ENCODE data around the gene HSPA1A. TPM values are rescaled to one million over a fixed set of nuclear protein-coding genes. Genes with fewer than 3 reads are reported as not detected.

Gene HSPA1A
- total RNA-seq, 1 donor from 2014 or later: 271 TPM

DNA sequence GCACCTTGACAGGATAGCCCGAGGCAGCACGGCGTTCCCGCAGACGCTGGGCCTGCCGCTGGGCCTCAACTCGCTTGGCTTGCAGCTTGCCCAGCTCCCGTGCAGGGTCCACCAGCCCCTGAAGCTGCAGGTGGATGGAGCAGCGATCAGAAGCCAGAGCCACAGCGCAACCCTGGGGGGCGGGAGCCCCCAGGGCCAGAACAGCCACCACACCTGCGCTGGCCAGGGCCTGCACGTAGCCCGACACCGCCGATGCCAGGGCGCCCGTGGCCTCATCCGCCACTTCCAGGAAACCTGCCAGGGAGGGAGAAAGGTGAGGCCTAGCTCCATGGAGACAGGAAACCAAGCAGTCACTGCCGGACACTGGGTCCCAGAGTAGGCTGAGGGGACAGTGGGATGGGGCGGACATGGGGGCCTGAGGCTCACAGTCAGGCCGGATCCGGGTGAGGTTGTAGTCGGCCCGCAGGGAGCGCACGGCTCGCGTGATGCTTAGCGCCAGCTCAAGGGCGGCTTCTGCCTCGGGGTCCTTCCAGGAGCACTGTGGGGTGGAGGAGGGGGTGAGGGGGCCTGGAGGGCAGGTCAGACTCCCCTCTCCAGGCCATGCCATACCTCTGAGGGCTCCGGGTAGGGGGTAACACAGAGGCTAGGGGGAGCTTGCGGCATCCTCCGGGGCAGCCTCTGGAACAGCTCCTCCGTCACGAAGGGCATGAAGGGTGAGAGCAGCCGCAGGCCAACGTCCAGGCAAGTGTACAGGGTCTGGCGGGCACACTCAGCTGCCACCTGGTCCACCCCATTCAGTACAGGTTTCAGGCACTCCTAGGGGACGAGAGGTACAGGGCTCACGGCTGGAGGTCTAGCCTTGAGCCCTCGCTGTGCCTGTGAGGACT lies 36.1 kb upstream of the HSPA1A start:
- H3K4me1 ChIP-seq: peaks cover 15% of the 10 kb centered on the region
- DNase-seq: no peak
- H3K4me3 ChIP-seq: no peak overlapping the region
- TF ChIP-seq, protein P1, sequence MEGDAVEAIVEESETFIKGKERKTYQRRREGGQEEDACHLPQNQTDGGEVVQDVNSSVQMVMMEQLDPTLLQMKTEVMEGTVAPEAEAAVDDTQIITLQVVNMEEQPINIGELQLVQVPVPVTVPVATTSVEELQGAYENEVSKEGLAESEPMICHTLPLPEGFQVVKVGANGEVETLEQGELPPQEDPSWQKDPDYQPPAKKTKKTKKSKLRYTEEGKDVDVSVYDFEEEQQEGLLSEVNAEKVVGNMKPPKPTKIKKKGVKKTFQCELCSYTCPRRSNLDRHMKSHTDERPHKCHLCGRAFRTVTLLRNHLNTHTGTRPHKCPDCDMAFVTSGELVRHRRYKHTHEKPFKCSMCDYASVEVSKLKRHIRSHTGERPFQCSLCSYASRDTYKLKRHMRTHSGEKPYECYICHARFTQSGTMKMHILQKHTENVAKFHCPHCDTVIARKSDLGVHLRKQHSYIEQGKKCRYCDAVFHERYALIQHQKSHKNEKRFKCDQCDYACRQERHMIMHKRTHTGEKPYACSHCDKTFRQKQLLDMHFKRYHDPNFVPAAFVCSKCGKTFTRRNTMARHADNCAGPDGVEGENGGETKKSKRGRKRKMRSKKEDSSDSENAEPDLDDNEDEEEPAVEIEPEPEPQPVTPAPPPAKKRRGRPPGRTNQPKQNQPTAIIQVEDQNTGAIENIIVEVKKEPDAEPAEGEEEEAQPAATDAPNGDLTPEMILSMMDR (IDR thresholded peaks at IDR 0.05; ENCODE audit: borderline replicate concordance): no peak
- intact Hi-C loops (cut with micrococcal nuclease): no loop called here
- H3K9me3 ChIP-seq (replicated peaks): no peaks in the 10 kb centered on the region
- no peak overlapping the region for H3K27ac ChIP-seq (replicated peaks)
- H3K27me3 ChIP-seq (ENCODE audit: low read depth): no peaks in the 10 kb centered on the region
- H3K36me3 ChIP-seq: peaks cover 58% of the 10 kb centered on the region

DNA sequence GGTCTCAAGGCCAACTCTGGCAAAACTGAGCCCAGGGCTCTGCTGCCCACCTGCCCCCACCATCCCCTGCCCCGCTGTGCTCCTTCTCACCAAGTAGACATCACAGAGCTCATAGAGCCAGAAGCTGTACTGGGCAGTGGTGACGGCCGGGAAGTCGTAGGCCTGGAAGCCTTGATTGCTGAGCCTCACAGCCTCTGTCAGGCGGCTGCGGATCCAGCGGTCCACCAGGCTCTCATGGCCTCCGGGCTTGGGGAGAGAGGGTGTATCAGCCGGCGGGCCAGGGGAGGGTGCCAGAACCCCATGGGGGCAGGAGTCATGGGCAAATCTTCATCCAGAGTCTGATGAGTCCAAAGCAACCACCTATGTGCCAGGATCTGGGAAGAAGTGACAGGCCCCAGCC lies 35.4 kb upstream of the HSPA1A start:
- intact Hi-C loops (cut with micrococcal nuclease): no loop called here
- TF ChIP-seq, protein P1 (IDR thresholded peaks at IDR 0.05; ENCODE audit: borderline replicate concordance): no peak
- Histone ChIP-seq H3K27me3 (ENCODE audit: low read depth) (no peaks in the 10 kb centered on the region), H3K36me3 (peaks cover 64% of the 10 kb centered on the region), H3K27ac (replicated peaks) (no peak overlapping the region), H3K4me1 (peaks cover 15% of the 10 kb centered on the region), H3K9me3 (replicated peaks) (no peaks in the 10 kb centered on the region), H3K4me3 (no peak overlapping the region)
- no peak for DNase-seq

DNA sequence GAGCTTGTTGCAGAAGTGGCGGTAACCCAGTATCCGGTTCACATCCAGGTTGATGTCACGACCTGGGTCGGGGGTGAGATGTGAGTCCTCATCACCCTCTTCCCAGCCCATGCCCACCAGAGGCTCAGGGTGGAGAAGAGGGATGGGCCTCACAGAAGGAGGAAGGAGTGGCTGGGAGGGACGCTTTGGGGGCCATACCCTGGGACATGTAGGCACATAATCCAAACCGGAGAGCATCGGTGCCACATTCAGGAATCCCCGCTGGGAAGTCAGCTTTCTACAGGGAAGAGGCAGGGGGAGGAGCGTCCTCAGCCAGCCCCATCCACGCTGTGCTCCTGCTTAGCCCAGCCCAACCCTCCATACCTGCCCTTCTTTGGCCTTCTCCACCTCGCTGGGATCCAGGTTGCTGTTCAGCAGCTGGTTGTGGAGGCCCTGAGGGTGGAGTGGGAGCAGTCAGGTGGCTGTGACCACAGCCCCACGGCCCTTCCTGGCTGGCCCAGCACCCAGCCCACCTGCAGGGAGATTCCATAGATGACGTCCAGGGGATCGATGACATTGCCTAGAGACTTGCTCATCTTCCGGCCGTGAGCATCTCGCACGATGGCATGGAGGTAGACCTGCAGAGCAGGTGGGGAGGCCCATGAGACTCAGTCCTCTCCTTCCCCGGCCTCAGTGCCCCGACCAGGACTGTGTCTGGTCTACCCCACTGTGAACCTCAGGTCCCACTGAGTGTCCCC lies 34.7 kb upstream of the HSPA1A start:
- H3K9me3 ChIP-seq (replicated peaks): no peaks in the 10 kb centered on the region
- H3K27ac ChIP-seq (replicated peaks): no peak overlapping the region
- DNase-seq: no peak
- intact Hi-C loops (cut with micrococcal nuclease): no loop called here
- peaks cover 15% of the 10 kb centered on the region for H3K4me1 ChIP-seq
- peaks cover 72% of the 10 kb centered on the region for H3K36me3 ChIP-seq
- no peak overlapping the region for H3K4me3 ChIP-seq
- TF ChIP-seq, protein P1 (IDR thresholded peaks at IDR 0.05; ENCODE audit: borderline replicate concordance): no peak
- no peaks in the 10 kb centered on the region for H3K27me3 ChIP-seq (ENCODE audit: low read depth)

DNA sequence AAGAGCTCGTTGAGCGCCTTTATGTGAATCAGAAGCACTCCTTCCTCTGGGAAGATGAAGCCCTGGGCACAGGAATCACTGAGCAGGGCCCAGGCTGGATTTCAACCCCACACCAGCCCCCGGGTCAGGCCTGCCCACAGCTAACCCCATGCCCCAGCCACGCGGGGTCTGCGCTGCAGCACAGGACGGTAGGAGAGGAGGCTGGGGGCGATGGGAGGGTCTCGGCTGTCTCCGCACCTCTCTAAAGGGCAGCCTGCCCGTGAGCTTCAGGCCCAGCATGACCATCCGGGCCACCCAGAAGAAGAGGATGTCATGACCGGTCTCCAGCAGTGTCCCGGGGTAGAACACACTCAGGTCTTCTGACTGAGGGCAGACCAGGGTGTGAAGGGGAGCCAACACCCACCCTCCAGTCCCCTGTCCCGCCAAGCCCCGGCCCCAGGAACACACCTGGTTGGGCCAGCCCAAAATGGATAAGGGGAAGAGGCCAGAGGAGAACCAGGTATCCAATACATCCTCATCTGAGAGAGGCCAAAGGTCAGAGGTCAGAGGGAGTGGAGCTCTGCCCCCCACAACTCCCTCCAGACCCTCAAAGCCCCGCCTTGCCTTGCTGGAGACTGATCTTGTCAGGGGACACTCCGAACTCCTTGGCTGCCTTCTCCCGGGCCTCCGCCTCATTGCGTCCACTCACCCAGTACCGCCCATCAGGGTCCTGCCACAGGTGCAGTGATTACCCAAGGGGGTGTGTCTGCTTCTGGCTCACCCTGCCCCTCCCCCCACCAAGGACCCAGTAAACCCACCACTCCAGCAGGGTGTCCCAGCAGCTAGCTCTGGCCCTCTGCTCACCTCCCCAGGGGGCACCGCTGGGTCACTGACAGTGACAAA lies 33.9 kb upstream of the HSPA1A start:
- no peak overlapping the region for H3K4me3 ChIP-seq
- DNase-seq: no peak
- H3K4me1 ChIP-seq: peaks cover 12% of the 10 kb centered on the region
- intact Hi-C loops (cut with micrococcal nuclease): no loop called here
- H3K27me3 ChIP-seq (ENCODE audit: low read depth): no peaks in the 10 kb centered on the region
- TF ChIP-seq, protein P1 (IDR thresholded peaks at IDR 0.05; ENCODE audit: borderline replicate concordance): no peak
- no peaks in the 10 kb centered on the region for H3K9me3 ChIP-seq (replicated peaks)
- H3K36me3 ChIP-seq: peaks cover 73% of the 10 kb centered on the region
- H3K27ac ChIP-seq (replicated peaks): no peak overlapping the region
